OCI-LY7 (cell line): Measurements from ENCODE around the gene MUC4.

Source experiments
- EZH2phosphoT487 ChIP-seq: fragments of 200-600 bp; sonication (generic); IDR thresholded peaks from 2 replicates; pipeline ENCODE4 v1.6.1; 2018; ENCODE audit warnings: low read depth, borderline replicate concordance, mild to moderate bottlenecking, mixed run types, antibody characterized with exemption, low read length, moderate library complexity, mixed read lengths
- TF ChIP-seq, protein P1 (sequence below): fragments of 200-600 bp; sonication (generic); conservative IDR thresholded peaks from 2 replicates; pipeline ENCODE4 v1.5.1; 2014; ENCODE audit warnings: mild to moderate bottlenecking, antibody characterized with exemption, low read length, moderate library complexity, mixed read lengths

DNA sequence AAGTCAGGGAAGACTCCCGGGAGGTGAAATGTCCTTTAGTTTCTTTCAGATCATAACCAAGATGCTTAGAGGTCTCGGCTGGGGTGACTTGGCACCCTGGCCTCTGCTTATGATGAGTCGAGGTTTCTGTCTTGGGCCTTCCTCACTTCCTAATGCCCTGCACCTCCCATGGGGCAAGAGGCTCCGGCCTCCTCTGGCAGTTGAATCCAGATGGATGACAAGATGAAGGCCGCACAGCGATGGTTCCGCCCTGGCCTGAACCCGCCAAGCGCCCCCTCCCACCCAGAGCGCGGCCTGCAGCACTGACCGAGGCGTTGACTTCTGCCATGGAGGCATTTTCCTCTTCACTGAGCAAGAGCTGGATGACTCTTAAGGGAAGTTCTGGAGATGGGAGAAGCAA lies 59.7 kb downstream of the MUC4 start:
- TF ChIP-seq, protein P1, sequence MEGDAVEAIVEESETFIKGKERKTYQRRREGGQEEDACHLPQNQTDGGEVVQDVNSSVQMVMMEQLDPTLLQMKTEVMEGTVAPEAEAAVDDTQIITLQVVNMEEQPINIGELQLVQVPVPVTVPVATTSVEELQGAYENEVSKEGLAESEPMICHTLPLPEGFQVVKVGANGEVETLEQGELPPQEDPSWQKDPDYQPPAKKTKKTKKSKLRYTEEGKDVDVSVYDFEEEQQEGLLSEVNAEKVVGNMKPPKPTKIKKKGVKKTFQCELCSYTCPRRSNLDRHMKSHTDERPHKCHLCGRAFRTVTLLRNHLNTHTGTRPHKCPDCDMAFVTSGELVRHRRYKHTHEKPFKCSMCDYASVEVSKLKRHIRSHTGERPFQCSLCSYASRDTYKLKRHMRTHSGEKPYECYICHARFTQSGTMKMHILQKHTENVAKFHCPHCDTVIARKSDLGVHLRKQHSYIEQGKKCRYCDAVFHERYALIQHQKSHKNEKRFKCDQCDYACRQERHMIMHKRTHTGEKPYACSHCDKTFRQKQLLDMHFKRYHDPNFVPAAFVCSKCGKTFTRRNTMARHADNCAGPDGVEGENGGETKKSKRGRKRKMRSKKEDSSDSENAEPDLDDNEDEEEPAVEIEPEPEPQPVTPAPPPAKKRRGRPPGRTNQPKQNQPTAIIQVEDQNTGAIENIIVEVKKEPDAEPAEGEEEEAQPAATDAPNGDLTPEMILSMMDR: no peak
- no peak for TF ChIP-seq EZH2phosphoT487
